ENCODE measurements around the gene FOXP3.

The FOXP3 gene

GRCh38 chrX:49203536-49203935 is 61.0 kb downstream of the FOXP3 start:
- no peak for DNase-seq (ENCODE audit: low read depth)
- TF ChIP-seq CTCF (IDR thresholded peaks at IDR 0.05; ENCODE audit: low read length, missing control alignments) = no peak

GRCh38 chrX:49202022-49202421 is 62.5 kb downstream of the FOXP3 start:
- no peak for DNase-seq (ENCODE audit: low read depth)
- H3K4me3 ChIP-seq (replicated peaks; ENCODE audit: low read depth, low read length) = no peak overlapping the region
- TF ChIP-seq CTCF (IDR thresholded peaks at IDR 0.05; ENCODE audit: low read length, missing control alignments) = no peak

More at GRCh38 chrX:49203536-49203935, 61.0 kb downstream of the FOXP3 start:
- no peak overlapping the region for H3K4me3 ChIP-seq (replicated peaks; ENCODE audit: low read depth, low read length)
